ENCODE measurements around the gene CASS4.

CASS4 gene

GRCh38 chr20:56423886-56424285, 11.8 kb downstream of the CASS4 start:
- DNase-seq (ENCODE audit: low read depth in 2 of 2): no peak

- no peak for DNase-seq (ENCODE audit: low read depth in 2 of 2)
These were observed 12.9 kb downstream of the CASS4 start for GRCh38 chr20:56424931-56425330.

- DNase-seq (ENCODE audit: low read depth in 2 of 2): no peak
These were observed 14.0 kb downstream of the CASS4 start for GRCh38 chr20:56426026-56426425.

GRCh38 chr20:56426926-56427325, 14.9 kb downstream of the CASS4 start:
- no peak for DNase-seq (ENCODE audit: low read depth in 2 of 2)

GRCh38 chr20:56427797-56428196, 15.7 kb downstream of the CASS4 start:
- no peak for DNase-seq (ENCODE audit: low read depth in 2 of 2)

- no peak for DNase-seq (ENCODE audit: low read depth in 2 of 2)
These were observed 16.4 kb downstream of the CASS4 start for GRCh38 chr20:56428410-56428809.

- no peak for DNase-seq (ENCODE audit: low read depth in 2 of 2)
These were observed 16.8 kb downstream of the CASS4 start for GRCh38 chr20:56428881-56429280.

GRCh38 chr20:56429502-56429901, 17.4 kb downstream of the CASS4 start:
- DNase-seq (ENCODE audit: low read depth in 2 of 2): no peak

- DNase-seq (ENCODE audit: low read depth in 2 of 2): no peak
These were observed 17.9 kb downstream of the CASS4 start for GRCh38 chr20:56429941-56430340.

GRCh38 chr20:56430461-56430860, 18.4 kb downstream of the CASS4 start:
- DNase-seq (ENCODE audit: low read depth in 2 of 2): no peak

- no peak for DNase-seq (ENCODE audit: low read depth in 2 of 2)
These were observed 18.9 kb downstream of the CASS4 start for GRCh38 chr20:56430957-56431356.

- no peak for DNase-seq (ENCODE audit: low read depth in 2 of 2)
These were observed 19.4 kb downstream of the CASS4 start for GRCh38 chr20:56431471-56431870.

- no peak for DNase-seq (ENCODE audit: low read depth in 2 of 2)
These were observed 21.3 kb downstream of the CASS4 start for GRCh38 chr20:56433221-56433879.

GRCh38 chr20:56433880-56434255, 21.8 kb downstream of the CASS4 start:
- no peak for DNase-seq (ENCODE audit: low read depth in 2 of 2)

GRCh38 chr20:56437196-56437960, 25.3 kb downstream of the CASS4 start:
- DNase-seq (ENCODE audit: low read depth in 2 of 2): no peak

GRCh38 chr20:56438284-56438683, 26.2 kb downstream of the CASS4 start:
- DNase-seq (ENCODE audit: low read depth in 2 of 2): no peak

- DNase-seq (ENCODE audit: low read depth in 2 of 2): no peak
These were observed 27.8 kb downstream of the CASS4 start for GRCh38 chr20:56439771-56440291.

GRCh38 chr20:56440346-56441007, 28.4 kb downstream of the CASS4 start:
- DNase-seq (ENCODE audit: low read depth in 2 of 2): peak; percentile 19 to 53

- DNase-seq (ENCODE audit: low read depth in 2 of 2): no peak
These were observed 30.6 kb downstream of the CASS4 start for GRCh38 chr20:56442389-56443365.

- no peak for DNase-seq (ENCODE audit: low read depth in 2 of 2)
These were observed 31.8 kb downstream of the CASS4 start for GRCh38 chr20:56443654-56444540.

All from stimulated activated CD8-positive, alpha-beta memory T cell treated with anti-CD3 and anti-CD28 coated beads, Interleukin-7, amount 100 ng/mL, for 1 hour (primary cell).